ENCODE data around the gene TMEM198. TPM values are rescaled to one million over a fixed set of nuclear protein-coding genes. Genes with fewer than 3 reads are reported as not detected.

Gene TMEM198
- total and polyA plus RNA-seq, 5 donors from 2014 or later, result 0.62 TPM; not detected in 4

DNA sequence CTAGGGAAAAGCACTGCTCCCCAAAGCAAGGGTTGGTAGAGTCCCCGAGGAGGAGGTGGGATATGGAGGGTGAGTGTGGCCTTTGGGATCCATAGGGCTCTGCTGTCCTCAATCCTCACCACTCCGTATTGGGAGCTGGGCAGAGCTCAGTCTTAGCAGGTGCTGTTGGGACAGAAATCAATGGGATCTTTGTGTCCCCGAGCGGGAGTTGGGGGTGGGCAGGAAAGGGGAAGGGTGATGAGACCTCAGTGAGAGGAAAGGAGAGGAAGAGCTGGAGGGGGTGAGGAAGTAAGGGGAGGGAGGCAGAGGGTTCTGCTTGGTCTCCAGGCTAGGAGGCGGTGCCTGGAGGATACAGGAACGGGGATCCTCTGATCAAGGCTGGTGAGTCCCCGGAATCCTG lies 26.9 kb upstream of the TMEM198 start:
- Mint-ChIP-seq H3K36me3 (no peaks in the 10 kb centered on the region), H3K4me1 (peaks cover 0 to 26% (median 9%) of the 10 kb centered on the region in 4 donors), H3K27ac (no peak overlapping the region), H3K27me3 (peaks cover 72% of the 10 kb centered on the region), H3K4me3 (no peak overlapping the region), H3K9me3 (peaks cover 0 to 1% (median 0%) of the 10 kb centered on the region in 7 donors)
- no peak for ATAC-seq (ENCODE audit: low read depth in 2 of 2)
- Histone ChIP-seq H3K9me3 (ENCODE audit: control insufficient read depth in 2 of 2, low read length in 2 of 2) (no peaks in the 10 kb centered on the region), H3K36me3 (ENCODE audit: control insufficient read depth, insufficient read depth, low read length) (no peaks in the 10 kb centered on the region), H3K27me3 (ENCODE audit: control insufficient read depth, insufficient read depth, low read length) (peaks cover 6% of the 10 kb centered on the region), H3K27ac (ENCODE audit: insufficient read depth, low read length, poor library complexity, severe bottlenecking) (no peak overlapping the region), H3K4me1 (ENCODE audit: control insufficient read depth, insufficient read depth, low read length, poor library complexity, severe bottlenecking) (peaks cover 7% of the 10 kb centered on the region), H3K4me3 (ENCODE audit: low read depth, low read length) (no peak overlapping the region)
- no peak for DNase-seq

DNA sequence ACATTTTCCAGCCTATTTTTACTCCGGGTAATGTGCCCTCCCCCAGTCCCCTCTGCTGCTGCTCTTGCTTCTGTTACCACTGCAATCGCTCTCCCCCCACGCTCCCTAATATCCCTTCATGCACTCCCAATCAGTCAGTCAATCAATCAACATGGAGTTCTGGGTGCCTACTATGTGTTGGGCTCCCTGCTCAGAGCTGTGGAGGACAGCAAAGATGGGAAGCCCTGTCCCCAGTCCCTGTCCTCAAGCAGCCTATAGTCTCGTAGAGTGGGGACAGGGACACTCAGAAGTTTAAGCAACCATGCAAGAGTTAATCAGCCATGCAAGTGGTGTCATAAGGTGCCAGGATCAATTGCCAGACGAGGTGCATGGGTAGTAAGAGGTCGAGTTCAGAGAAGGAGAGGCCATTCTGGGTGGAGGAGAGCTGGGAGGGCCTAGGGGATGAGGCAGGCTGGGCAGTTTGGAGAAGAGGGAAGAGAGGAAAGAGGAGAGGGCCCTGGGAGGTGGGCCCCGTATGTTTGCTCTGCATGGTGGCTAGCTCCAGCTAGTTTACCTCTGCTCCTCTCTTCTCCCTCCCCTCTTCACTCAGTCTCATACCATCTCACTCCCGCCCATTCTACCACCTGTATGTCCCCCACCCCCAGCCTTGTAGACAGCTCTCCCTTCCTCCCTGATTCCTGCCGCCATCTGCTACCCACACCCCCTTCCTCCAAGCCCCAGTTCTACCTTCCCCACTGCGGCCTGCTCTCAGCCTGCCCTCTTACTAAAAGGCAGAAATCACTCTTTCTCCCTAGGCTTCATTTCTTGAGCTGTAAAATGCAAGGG lies 25.7 kb upstream of the TMEM198 start:
- peaks cover 0 to 1% (median 0%) of the 10 kb centered on the region in 7 donors for H3K9me3 Mint-ChIP-seq
- no peak overlapping the region for H3K4me3 Mint-ChIP-seq
- peaks cover 0 to 28% (median 8%) of the 10 kb centered on the region in 4 donors for H3K4me1 Mint-ChIP-seq
- no peak overlapping the region for H3K4me3 ChIP-seq (ENCODE audit: low read depth, low read length)
- no peaks in the 10 kb centered on the region for H3K9me3 ChIP-seq (ENCODE audit: control insufficient read depth in 2 of 2, low read length in 2 of 2)
- peaks cover 4% of the 10 kb centered on the region for H3K27me3 ChIP-seq (ENCODE audit: control insufficient read depth, insufficient read depth, low read length)
- no peak overlapping the region for H3K27ac ChIP-seq (ENCODE audit: insufficient read depth, low read length, poor library complexity, severe bottlenecking)
- ATAC-seq (ENCODE audit: low read depth in 2 of 2) (no peak), DNase-seq (no peak)
- peaks cover 66% of the 10 kb centered on the region for H3K27me3 Mint-ChIP-seq
- H3K36me3 Mint-ChIP-seq, result no peaks in the 10 kb centered on the region
- peaks cover 10% of the 10 kb centered on the region for H3K4me1 ChIP-seq (ENCODE audit: control insufficient read depth, insufficient read depth, low read length, poor library complexity, severe bottlenecking)
- H3K36me3 ChIP-seq (ENCODE audit: control insufficient read depth, insufficient read depth, low read length), result no peaks in the 10 kb centered on the region
- H3K27ac Mint-ChIP-seq, result peak overlapping the region in 1 of 3 donors; percentile 7

DNA sequence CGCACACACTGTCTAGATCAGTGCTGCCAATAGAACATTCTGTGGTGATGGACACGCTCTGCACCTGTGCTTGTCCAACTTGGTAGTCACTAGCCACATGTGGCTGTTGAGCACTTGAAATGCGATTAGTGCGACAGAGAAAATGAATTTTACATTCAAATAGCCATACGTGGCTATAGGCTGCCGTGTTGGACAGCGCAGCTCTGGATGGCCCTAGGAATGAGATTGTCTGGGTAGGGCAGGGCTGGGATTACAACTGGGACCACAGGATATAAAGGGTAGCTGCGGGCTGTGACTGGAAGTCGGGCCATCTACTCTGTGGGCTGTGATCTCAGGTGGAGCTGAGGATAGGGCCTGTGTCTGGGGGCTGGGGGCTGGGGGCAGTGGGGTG lies 24.3 kb upstream of the TMEM198 start:
- Histone ChIP-seq H3K9me3 (ENCODE audit: control insufficient read depth in 2 of 2, low read length in 2 of 2) (no peaks in the 10 kb centered on the region), H3K4me3 (ENCODE audit: low read depth, low read length) (no peak overlapping the region), H3K27ac (ENCODE audit: insufficient read depth, low read length, poor library complexity, severe bottlenecking) (no peak overlapping the region), H3K27me3 (ENCODE audit: control insufficient read depth, insufficient read depth, low read length) (peaks cover 14% of the 10 kb centered on the region), H3K36me3 (ENCODE audit: control insufficient read depth, insufficient read depth, low read length) (no peaks in the 10 kb centered on the region), H3K4me1 (ENCODE audit: control insufficient read depth, insufficient read depth, low read length, poor library complexity, severe bottlenecking) (peaks cover 5% of the 10 kb centered on the region)
- Mint-ChIP-seq H3K4me1 (peaks cover 0 to 24% (median 4%) of the 10 kb centered on the region in 4 donors), H3K36me3 (no peaks in the 10 kb centered on the region), H3K27me3 (peaks cover 66% of the 10 kb centered on the region), H3K4me3 (no peak overlapping the region), H3K27ac (no peak overlapping the region), H3K9me3 (peaks cover 0 to 1% (median 0%) of the 10 kb centered on the region in 7 donors)
- ATAC-seq (ENCODE audit: low read depth in 2 of 2), result no peak
- DNase-seq, result no peak

DNA sequence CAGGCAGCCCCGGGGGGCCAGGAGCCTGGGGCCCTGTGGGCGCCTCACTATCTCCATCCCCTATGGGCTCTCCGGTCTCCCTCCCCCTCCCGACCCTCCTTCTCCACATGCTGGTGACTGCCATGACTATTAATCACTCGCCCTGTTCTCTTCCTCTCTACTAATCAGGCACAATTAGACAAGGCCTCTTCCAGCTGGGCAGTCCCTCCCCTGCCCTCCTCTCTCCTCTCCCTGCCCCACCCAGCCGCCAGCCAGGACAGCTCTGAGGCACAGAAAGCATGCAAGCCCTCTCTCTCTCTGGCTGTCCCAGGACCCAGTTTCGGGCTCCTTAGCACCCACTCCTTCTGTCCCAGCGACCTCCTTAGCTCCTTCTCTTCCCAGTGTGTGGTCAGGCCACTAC lies 23.7 kb upstream of the TMEM198 start:
- H3K9me3 ChIP-seq (ENCODE audit: control insufficient read depth in 2 of 2, low read length in 2 of 2), result no peaks in the 10 kb centered on the region
- peaks cover 5% of the 10 kb centered on the region for H3K4me1 ChIP-seq (ENCODE audit: control insufficient read depth, insufficient read depth, low read length, poor library complexity, severe bottlenecking)
- ATAC-seq (ENCODE audit: low read depth in 2 of 2) (no peak), DNase-seq (no peak)
- H3K27me3 ChIP-seq (ENCODE audit: control insufficient read depth, insufficient read depth, low read length), result peaks cover 20% of the 10 kb centered on the region
- Mint-ChIP-seq H3K4me3 (no peak overlapping the region), H3K27me3 (peaks cover 72% of the 10 kb centered on the region), H3K9me3 (peaks cover 0 to 1% (median 0%) of the 10 kb centered on the region in 7 donors), H3K4me1 (peaks cover 0 to 22% (median 4%) of the 10 kb centered on the region in 4 donors), H3K36me3 (no peaks in the 10 kb centered on the region), H3K27ac (no peak overlapping the region)
- no peaks in the 10 kb centered on the region for H3K36me3 ChIP-seq (ENCODE audit: control insufficient read depth, insufficient read depth, low read length)
- no peak overlapping the region for H3K27ac ChIP-seq (ENCODE audit: insufficient read depth, low read length, poor library complexity, severe bottlenecking)
- no peak overlapping the region for H3K4me3 ChIP-seq (ENCODE audit: low read depth, low read length)

DNA sequence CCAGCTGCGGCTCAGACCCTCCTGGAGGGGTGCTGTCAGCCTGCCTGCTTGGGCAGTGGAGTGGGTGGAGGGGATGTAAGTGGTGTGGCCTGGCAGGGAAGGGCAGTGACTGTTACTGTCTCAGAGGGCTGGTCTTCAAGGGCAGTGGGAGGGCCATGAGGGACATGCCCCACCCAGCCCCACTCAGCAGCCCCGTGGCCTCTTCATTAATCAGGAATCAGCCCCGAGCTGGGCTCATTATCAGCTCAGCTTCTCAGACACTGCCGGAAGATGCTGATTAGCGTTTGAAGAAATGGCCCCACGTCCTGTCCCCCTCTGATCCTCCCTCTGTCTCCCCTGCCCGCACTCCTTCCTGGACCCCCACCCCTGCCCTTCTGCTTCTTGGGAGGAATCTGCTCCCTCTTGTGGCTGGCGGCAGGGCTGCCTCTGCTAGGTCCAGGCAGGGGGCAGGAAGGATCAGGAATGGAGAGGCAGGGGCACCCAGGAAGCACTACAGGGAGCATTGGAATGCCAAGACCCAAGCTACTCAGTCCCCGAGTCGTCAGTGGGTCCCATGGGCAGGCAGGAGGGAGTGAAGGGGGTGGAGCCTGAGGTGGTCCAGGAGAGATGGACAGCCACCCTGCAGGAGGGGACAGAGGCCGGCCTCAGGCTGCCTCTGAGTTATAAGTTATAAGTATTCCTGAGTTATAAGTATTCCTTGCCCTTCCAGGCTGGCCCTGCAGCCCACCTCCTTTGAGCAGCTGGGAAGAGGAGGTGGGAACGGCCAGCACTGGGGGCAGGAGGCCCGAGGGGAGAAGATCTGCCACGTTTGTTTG lies 22.6 kb upstream of the TMEM198 start:
- H3K4me3 Mint-ChIP-seq, result no peak overlapping the region
- no peak overlapping the region for H3K27ac Mint-ChIP-seq
- Histone ChIP-seq H3K4me3 (ENCODE audit: low read depth, low read length) (no peak overlapping the region), H3K27me3 (ENCODE audit: control insufficient read depth, insufficient read depth, low read length) (peaks cover 23% of the 10 kb centered on the region), H3K9me3 (ENCODE audit: control insufficient read depth in 2 of 2, low read length in 2 of 2) (no peaks in the 10 kb centered on the region), H3K4me1 (ENCODE audit: control insufficient read depth, insufficient read depth, low read length, poor library complexity, severe bottlenecking) (peaks cover 5% of the 10 kb centered on the region), H3K36me3 (ENCODE audit: control insufficient read depth, insufficient read depth, low read length) (no peaks in the 10 kb centered on the region), H3K27ac (ENCODE audit: insufficient read depth, low read length, poor library complexity, severe bottlenecking) (no peak overlapping the region)
- H3K27me3 Mint-ChIP-seq, result peaks cover 69% of the 10 kb centered on the region
- H3K4me1 Mint-ChIP-seq, result peaks cover 0 to 18% (median 4%) of the 10 kb centered on the region in 4 donors
- H3K9me3 Mint-ChIP-seq, result peaks cover 0 to 2% (median 0%) of the 10 kb centered on the region in 7 donors
- DNase-seq, result no peak
- no peak for ATAC-seq (ENCODE audit: low read depth in 2 of 2)
- no peaks in the 10 kb centered on the region for H3K36me3 Mint-ChIP-seq

DNA sequence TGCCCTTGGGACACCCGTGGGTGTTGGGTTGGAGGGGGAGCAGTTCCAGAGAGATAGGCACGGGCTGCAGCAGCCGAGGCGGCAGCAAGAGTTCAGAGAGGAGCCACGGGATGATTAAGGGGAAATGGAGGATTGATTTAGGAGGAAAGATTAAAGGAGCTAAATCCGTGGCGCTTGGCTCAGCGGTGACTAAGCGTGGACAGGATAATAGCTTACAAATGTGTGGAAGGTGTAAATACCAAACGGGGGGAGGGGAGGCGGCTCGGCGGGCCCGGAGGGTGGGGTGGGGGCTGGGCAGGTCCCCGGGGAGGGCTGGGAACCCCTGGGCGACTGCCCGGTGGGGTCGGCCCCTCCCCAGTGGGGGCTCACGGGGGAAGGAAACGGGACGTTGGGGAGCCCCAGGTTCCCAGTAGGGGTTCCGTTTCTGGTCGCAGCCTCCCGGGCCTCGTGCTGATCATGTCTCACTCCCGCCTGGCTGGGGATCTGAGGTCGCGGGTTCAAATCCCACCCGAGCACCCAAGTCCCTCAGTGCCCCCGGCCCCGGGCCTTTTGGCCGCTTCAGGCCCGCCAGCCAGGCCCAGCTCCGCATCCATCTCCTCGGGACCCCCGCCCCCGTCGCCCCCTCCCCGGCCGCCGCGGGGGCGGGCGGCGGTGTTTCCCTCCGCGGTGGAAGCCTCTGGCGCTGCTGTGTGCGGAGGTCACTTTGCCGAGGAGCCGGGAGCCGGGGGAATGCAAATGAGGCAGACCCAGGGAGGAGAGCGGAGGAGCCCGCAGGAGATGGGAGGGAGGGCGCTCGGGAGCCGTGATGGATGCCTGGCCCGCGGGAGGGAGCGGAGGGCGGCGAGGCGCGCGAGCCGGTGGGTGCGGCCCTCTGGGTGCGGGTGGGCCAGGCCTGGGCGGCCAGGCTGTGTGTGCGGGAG lies 21.5 kb upstream of the TMEM198 start:
- peaks cover 0 to 17% (median 4%) of the 10 kb centered on the region in 4 donors for H3K4me1 Mint-ChIP-seq
- H3K36me3 Mint-ChIP-seq, result no peaks in the 10 kb centered on the region
- peaks cover 5% of the 10 kb centered on the region for H3K4me1 ChIP-seq (ENCODE audit: control insufficient read depth, insufficient read depth, low read length, poor library complexity, severe bottlenecking)
- no peak overlapping the region for H3K27ac Mint-ChIP-seq
- H3K4me3 Mint-ChIP-seq, result peak overlapping the region in 1 of 4 donors; percentile 30
- no peaks in the 10 kb centered on the region for H3K9me3 ChIP-seq (ENCODE audit: control insufficient read depth in 2 of 2, low read length in 2 of 2)
- no peak for DNase-seq
- no peak overlapping the region for H3K27ac ChIP-seq (ENCODE audit: insufficient read depth, low read length, poor library complexity, severe bottlenecking)
- H3K27me3 ChIP-seq (ENCODE audit: control insufficient read depth, insufficient read depth, low read length), result peaks cover 23% of the 10 kb centered on the region
- peaks cover 0 to 2% (median 0%) of the 10 kb centered on the region in 7 donors for H3K9me3 Mint-ChIP-seq
- H3K27me3 Mint-ChIP-seq, result peaks cover 73% of the 10 kb centered on the region
- no peak for ATAC-seq (ENCODE audit: low read depth in 2 of 2)
- no peaks in the 10 kb centered on the region for H3K36me3 ChIP-seq (ENCODE audit: control insufficient read depth, insufficient read depth, low read length)
- H3K4me3 ChIP-seq (ENCODE audit: low read depth, low read length), result no peak overlapping the region

DNA sequence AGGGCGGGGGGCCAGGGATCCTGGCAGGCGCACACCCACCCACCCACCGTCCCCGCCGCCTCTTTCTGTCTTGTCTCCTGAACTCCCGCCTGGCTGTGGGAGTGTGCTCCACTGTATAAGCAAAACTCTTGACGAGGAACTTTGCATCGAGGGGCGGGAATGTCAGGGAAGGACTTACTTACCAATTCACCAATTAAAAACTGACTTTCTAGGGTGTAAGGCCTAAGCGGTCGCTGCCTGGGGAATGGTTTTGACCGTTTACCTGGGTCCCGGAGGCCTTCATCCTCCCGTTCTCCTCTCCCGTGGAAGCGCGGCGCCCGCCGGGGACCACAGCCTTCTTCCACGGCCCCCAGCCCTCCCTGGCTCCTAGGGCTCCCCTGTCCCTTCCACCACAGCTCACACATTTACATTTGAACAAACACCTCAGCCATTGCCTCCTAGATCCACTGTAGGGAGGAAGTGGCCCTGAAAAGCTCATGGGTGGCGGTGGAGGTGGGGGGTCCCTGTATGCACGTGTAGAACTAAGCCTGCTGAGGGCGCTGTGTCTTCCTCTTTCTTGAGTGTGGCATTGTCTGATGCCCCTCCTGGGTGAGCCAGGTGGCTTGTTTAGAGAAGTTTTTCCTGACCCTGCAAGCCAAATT lies 20.7 kb upstream of the TMEM198 start:
- Histone ChIP-seq H3K36me3 (ENCODE audit: control insufficient read depth, insufficient read depth, low read length) (no peaks in the 10 kb centered on the region), H3K27ac (ENCODE audit: insufficient read depth, low read length, poor library complexity, severe bottlenecking) (no peak overlapping the region), H3K4me3 (ENCODE audit: low read depth, low read length) (no peak overlapping the region), H3K9me3 (ENCODE audit: control insufficient read depth in 2 of 2, low read length in 2 of 2) (no peaks in the 10 kb centered on the region), H3K4me1 (ENCODE audit: control insufficient read depth, insufficient read depth, low read length, poor library complexity, severe bottlenecking) (peaks cover 5% of the 10 kb centered on the region), H3K27me3 (ENCODE audit: control insufficient read depth, insufficient read depth, low read length) (peaks cover 28% of the 10 kb centered on the region)
- Mint-ChIP-seq H3K4me1 (peaks cover 0 to 17% (median 4%) of the 10 kb centered on the region in 4 donors), H3K27me3 (peaks cover 73% of the 10 kb centered on the region), H3K4me3 (peak overlapping the region in 1 of 4 donors; percentile 20), H3K9me3 (peaks cover 0 to 2% (median 0%) of the 10 kb centered on the region in 7 donors), H3K36me3 (no peaks in the 10 kb centered on the region), H3K27ac (no peak overlapping the region)
- no peak for DNase-seq
- ATAC-seq (ENCODE audit: low read depth in 2 of 2), result no peak
